Cardiac fibroblast (primary cell): ENCODE results near the gene CFC1B.
"Not testable (repeated sequence)": the region's sequence is repeated elsewhere in the genome, so short reads cannot be mapped to it uniquely, and the experiment has no call there.

Experiments
- DNase-seq, 2 donors: peaks; one replicate each; pipeline versions ENCODE4 v3.0.0 to v3.0.0-alpha.2; 2010; ENCODE audit warnings: low read depth in 2 of 2
- H3K4me3 ChIP-seq, 2 donors: replicated peaks in 1 of 2; 1 replicate in 1 of 2; 2 replicates in 1 of 2; pipeline ENCODE4 v1.5.1; 2011; ENCODE audit warnings: low read depth in 2 of 2, low read length in 2 of 2, mild to moderate bottlenecking in 2 of 2, moderate library complexity in 1 of 2

Gene CFC1B

DNA sequence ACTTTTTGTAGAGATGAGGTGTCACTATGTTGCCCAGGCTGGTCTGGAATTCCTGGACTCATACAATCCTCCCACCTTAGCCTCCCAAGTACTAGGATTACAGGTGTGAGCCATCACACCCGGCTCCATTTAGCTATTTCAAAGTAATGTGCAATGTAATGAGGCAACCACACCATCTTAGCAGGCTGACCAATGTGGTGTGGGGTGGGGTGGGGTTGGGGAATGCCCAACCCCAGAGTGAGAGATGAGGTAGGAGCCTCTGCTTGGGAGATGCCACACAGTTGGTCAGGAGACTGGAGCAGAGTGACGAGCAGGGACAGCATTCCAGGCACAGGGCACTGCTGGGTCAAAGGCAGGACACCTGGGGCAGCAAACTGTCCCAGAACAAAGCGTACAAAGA, 27.4 kb downstream of the CFC1B start:
- not testable (repeated sequence) for H3K4me3 ChIP-seq, DNase-seq

DNA sequence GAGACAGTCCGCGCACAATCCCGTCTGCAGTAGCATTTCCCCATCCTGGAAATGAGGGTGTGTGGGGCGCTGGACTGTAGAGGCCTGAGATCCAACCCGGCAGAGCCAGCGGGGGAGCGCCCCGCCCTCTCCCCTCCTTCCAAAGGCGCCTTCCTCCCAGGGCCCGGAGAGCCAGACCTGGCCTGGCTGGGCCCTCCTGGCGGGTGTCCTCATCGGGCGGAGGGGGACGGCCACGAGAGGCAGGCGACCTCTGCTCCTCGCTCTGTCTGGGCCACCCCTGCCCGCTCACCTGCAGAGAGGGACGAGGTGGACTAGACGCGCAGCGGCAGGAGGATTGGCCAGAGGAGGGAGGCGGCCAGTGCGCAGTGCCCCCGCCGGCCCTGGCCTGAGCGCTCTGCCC, 28.5 kb downstream of the CFC1B start:
- DNase-seq, H3K4me3 ChIP-seq: not testable (repeated sequence)

DNA sequence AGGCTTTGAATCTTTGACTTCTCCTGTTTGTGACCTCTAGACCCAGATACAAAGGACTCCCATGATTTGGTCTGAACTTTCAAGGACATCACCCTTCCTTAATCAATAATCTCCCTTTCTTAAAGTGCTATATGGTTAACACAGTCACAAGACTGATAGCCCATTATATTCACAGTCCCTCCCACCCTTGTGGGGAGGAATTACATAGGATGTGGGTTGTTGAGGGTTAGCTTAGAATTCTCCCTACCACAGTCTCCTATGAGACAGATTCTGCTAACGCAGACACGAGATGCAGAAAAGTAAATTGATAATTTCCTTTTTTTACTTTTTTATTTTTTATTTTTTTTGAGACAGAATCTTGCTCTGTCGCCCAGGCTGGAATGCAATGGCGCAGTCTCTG, 33.2 kb downstream of the CFC1B start:
- not testable (repeated sequence) for H3K4me3 ChIP-seq, DNase-seq

DNA sequence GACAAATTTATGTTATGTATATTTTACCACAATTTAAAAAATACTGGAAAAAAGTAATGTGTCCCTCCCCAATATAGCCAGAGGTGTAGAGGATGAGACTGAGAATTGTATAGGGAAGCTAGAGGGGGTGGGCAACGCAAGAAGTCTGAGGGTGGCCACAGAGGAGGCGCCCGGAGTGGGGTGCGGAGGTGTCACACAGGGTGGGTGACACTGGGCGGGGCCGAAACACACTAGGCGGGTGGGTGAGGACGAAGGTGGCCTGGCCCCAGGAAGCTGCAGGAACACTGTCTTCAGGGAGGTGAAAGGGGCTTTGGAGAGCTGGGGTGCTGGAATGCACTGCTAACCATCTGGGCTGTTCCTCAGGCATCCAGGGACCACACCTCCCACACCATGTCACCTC, 35.4 kb downstream of the CFC1B start:
- DNase-seq, H3K4me3 ChIP-seq: not testable (repeated sequence)

DNA sequence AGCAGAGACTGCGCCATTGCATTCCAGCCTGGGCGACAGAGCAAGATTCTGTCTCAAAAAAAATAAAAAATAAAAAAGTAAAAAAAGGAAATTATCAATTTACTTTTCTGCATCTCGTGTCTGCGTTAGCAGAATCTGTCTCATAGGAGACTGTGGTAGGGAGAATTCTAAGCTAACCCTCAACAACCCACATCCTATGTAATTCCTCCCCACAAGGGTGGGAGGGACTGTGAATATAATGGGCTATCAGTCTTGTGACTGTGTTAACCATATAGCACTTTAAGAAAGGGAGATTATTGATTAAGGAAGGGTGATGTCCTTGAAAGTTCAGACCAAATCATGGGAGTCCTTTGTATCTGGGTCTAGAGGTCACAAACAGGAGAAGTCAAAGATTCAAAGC, 45.1 kb downstream of the CFC1B start:
- not testable (repeated sequence) for DNase-seq, H3K4me3 ChIP-seq

DNA sequence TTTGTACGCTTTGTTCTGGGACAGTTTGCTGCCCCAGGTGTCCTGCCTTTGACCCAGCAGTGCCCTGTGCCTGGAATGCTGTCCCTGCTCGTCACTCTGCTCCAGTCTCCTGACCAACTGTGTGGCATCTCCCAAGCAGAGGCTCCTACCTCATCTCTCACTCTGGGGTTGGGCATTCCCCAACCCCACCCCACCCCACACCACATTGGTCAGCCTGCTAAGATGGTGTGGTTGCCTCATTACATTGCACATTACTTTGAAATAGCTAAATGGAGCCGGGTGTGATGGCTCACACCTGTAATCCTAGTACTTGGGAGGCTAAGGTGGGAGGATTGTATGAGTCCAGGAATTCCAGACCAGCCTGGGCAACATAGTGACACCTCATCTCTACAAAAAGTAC, 50.9 kb downstream of the CFC1B start:
- not testable (repeated sequence) for H3K4me3 ChIP-seq, DNase-seq

DNA sequence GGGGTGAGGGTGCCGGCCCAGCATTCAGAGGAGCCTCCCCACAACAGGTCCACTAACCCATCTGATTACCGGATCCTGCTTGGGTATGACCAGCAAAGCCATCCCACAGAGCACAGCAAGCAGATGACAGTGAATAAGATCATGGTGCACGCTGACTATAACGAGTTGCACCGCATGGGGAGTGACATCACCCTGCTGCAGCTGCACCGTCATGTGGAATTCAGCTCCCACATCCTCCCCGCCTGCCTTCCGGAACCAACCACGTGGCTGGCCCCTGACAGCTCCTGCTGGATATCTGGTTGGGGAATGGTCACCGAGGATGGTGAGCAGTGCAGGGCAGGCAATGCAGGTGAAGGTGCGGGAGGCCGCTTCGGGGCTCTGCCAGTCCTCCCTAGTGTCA, 53.2 kb downstream of the CFC1B start:
- H3K4me3 ChIP-seq, DNase-seq: not testable (repeated sequence)

DNA sequence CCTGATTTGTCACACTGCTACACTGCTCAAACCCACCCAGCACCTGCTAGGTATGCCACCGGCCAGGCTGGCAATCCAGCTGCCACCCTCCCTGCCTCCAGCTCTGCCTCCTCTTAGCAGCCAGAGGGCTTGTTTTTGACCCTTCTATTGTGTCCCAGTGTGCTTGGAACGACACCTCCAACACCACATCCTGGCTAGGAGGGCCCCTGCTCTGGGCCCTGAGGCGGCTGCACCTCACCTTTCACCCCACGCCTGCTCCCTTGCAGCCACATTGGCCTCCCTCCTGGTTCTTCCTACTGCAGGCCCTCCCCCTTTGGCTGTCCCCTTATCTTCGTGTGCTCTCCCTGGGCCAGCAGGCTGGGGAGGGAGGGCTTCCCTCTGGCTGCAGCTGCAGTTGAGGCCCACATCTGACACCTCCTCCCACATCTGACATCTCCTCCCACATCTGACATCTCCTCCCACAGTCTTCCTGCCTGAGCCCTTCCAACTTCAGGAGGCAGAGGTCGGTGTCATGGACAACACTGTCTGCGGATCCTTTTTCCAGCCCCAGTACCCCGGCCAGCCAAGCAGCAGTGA, 55.3 kb downstream of the CFC1B start:
- not testable (repeated sequence) for DNase-seq, H3K4me3 ChIP-seq

DNA sequence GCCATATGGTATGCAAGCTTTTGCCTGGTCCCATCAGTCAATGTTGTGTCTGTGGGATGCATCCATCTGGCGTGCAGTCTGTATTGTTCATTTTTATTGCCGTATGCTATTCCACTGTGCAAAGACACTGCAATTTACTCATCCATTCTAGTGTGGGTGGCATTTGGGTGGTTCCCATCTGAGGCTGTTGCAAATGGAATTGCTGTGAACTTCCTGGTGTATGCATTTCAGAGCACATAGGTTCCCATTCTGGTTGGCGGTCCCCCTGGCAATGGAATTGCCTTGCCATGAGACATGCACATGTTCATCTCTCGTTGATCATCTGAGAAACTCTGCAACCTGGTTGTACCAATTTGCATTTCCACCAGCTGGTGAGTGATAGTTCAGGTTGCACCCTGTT, 56.5 kb downstream of the CFC1B start:
- not testable (repeated sequence) for H3K4me3 ChIP-seq, DNase-seq
